ENCODE results near the gene MED8. TPM values are rescaled to one million over a fixed set of nuclear protein-coding genes. Genes with fewer than 3 reads are reported as not detected.

Gene MED8
- total RNA-seq, 1 donor from 2014 or later, result 23.6 TPM

- no peak overlapping the region for H3K4me3 Mint-ChIP-seq
- no peaks in the 10 kb centered on the region for H3K27me3 ChIP-seq
- H3K9me3 ChIP-seq (ENCODE audit: low read depth), result no peaks in the 10 kb centered on the region
- peaks cover 19% of the 10 kb centered on the region for H3K36me3 Mint-ChIP-seq
- no peak overlapping the region for H3K4me2 ChIP-seq
- no peaks in the 10 kb centered on the region for H3K9me3 Mint-ChIP-seq
- H4K20me1 ChIP-seq (ENCODE audit: low read depth), result no peaks in the 10 kb centered on the region
- peaks cover 6% of the 10 kb centered on the region for H3K27me3 Mint-ChIP-seq (ENCODE audit: insufficient read depth, low read depth)
- no peaks in the 10 kb centered on the region for H3F3A ChIP-seq (ENCODE audit: low read depth)
- H3K4me1 ChIP-seq, result no peaks in the 10 kb centered on the region
- no peak overlapping the region for H3K27ac ChIP-seq
- H3K4me3 ChIP-seq, result no peak overlapping the region
- H3K79me2 ChIP-seq (ENCODE audit: low read depth), result no peaks in the 10 kb centered on the region
- no peaks in the 10 kb centered on the region for H3K36me3 ChIP-seq
- no peaks in the 10 kb centered on the region for H3K4me1 Mint-ChIP-seq
- H2AFZ ChIP-seq (replicated peaks), result no peak overlapping the region
- no peak for DNase-seq (ENCODE audit: low spot score)
- H3K9ac ChIP-seq, result no peak overlapping the region
- TF ChIP-seq EZH2phosphoT487 (IDR thresholded peaks at IDR 0.05) (no peak), EZH2 (IDR thresholded peaks at IDR 0.05) (no peak), CTCF (IDR thresholded peaks at IDR 0.05) (no peak)
- H3K27ac Mint-ChIP-seq, result no peak overlapping the region
Observed at GRCh38 chr1:43425045-43425444, 35.4 kb upstream of the MED8 start.

DNA sequence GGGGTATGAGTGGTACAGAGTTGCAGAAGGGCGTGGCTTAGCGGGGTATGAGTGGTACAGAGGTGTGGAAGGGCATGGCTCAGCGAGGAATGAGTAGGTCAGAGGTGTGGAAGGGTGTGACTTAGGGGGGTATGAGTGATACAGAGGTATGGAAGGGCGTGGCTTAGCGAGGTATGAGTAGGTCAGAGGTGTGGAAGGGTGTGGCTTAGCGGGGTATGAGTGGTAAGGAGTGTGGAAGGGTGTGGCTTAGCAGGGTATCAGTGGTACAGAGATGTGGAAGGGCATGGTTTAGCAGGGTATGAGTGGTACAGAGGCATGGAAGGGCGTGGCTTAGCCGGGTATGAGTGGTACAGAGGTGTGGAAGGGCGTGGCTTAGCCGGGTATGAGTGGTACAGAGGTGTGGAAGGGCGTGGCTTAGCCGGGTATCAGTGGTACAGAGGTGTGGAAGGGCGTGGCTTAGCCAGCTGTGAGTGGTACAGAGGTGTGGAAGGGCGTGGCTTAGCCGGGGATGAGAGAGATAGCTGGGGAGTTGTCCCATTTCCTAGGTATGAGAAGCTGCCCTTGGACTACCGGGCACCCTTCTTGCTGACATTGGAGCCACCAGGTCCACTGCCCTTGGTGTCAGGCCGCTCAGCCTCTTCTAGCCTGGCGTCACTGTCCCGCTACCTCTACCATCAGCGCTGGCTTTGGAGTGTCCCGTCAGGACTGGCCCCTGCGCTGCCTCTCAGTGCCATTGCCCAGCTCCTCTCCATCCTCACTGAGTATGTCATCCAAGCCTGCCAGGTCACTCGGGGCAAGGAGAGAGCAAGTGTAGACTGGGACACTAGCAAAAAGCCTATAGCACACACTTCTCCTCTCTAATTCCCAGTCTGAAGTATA lies 34.3 kb upstream of the MED8 start:
- no peaks in the 10 kb centered on the region for H3K79me2 ChIP-seq (ENCODE audit: low read depth)
- no peaks in the 10 kb centered on the region for H3K9me3 ChIP-seq (ENCODE audit: low read depth)
- TF ChIP-seq EZH2 (IDR thresholded peaks at IDR 0.05), result no peak
- TF ChIP-seq CTCF (IDR thresholded peaks at IDR 0.05), result no peak
- TF ChIP-seq EZH2phosphoT487 (IDR thresholded peaks at IDR 0.05), result no peak
- H3K4me1 ChIP-seq, result no peaks in the 10 kb centered on the region
- H3K4me3 Mint-ChIP-seq, result no peak overlapping the region
- H3K4me1 Mint-ChIP-seq, result no peaks in the 10 kb centered on the region
- no peak overlapping the region for H2AFZ ChIP-seq (replicated peaks)
- H3K4me3 ChIP-seq, result no peak overlapping the region
- no peak overlapping the region for H3K27ac Mint-ChIP-seq
- H3K4me2 ChIP-seq, result no peak overlapping the region
- no peaks in the 10 kb centered on the region for H3K27me3 ChIP-seq
- H3K9me3 Mint-ChIP-seq, result no peaks in the 10 kb centered on the region
- H3K36me3 ChIP-seq, result no peaks in the 10 kb centered on the region
- DNase-seq (ENCODE audit: low spot score), result no peak
- no peak overlapping the region for H3K9ac ChIP-seq
- no peak overlapping the region for H3K27ac ChIP-seq
- H3K27me3 Mint-ChIP-seq (ENCODE audit: insufficient read depth, low read depth), result peaks cover 6% of the 10 kb centered on the region
- no peaks in the 10 kb centered on the region for H4K20me1 ChIP-seq (ENCODE audit: low read depth)
- peaks cover 16% of the 10 kb centered on the region for H3K36me3 Mint-ChIP-seq
- H3F3A ChIP-seq (ENCODE audit: low read depth), result no peaks in the 10 kb centered on the region

DNA sequence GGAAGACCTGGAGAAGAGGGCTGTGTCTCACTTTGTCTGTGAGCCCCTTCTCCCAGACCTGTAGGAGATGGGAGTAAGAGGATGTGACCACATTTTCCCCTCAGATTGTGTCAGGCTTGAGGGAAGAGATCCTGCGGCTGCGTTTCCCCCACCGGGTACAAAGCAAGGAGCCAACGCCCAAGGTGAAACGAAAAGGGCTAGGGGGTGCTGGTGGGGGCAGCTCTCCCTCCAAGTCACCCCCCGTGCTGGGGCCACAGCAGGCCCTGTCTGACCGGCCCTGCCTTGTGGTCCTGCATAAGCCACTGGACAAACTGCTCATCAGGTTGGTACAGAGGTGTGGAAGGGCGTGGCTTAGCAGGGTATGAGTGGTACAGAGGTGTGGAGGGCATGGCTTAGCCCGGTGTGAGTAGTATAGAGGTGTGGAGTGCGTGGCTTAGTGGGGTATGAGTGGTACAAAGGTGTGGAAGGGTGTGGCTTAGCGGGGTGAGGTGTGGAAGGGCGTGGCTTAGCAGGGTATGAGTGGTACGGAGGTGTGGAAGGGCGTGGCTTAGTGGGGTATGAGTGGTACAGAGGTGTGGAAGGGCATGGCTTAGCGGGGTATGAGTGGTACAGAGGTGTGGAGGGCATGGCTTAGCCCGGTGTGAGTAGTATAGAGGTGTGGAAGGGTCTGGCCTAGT lies 33.5 kb upstream of the MED8 start:
- TF ChIP-seq EZH2phosphoT487 (IDR thresholded peaks at IDR 0.05) (no peak), EZH2 (IDR thresholded peaks at IDR 0.05) (no peak), CTCF (IDR thresholded peaks at IDR 0.05) (no peak)
- H2AFZ ChIP-seq (replicated peaks), result no peak overlapping the region
- H3K27me3 ChIP-seq, result no peaks in the 10 kb centered on the region
- H3K9me3 ChIP-seq (ENCODE audit: low read depth), result no peaks in the 10 kb centered on the region
- no peak overlapping the region for H3K27ac Mint-ChIP-seq
- H3F3A ChIP-seq (ENCODE audit: low read depth), result no peaks in the 10 kb centered on the region
- no peaks in the 10 kb centered on the region for H3K36me3 ChIP-seq
- H3K4me3 ChIP-seq, result no peak overlapping the region
- H3K9me3 Mint-ChIP-seq, result no peaks in the 10 kb centered on the region
- peaks cover 6% of the 10 kb centered on the region for H3K27me3 Mint-ChIP-seq (ENCODE audit: insufficient read depth, low read depth)
- no peak overlapping the region for H3K9ac ChIP-seq
- no peak overlapping the region for H3K4me3 Mint-ChIP-seq
- no peaks in the 10 kb centered on the region for H4K20me1 ChIP-seq (ENCODE audit: low read depth)
- DNase-seq (ENCODE audit: low spot score), result no peak
- H3K27ac ChIP-seq, result no peak overlapping the region
- no peaks in the 10 kb centered on the region for H3K4me1 ChIP-seq
- H3K4me2 ChIP-seq, result no peak overlapping the region
- no peaks in the 10 kb centered on the region for H3K79me2 ChIP-seq (ENCODE audit: low read depth)
- H3K4me1 Mint-ChIP-seq, result no peaks in the 10 kb centered on the region
- H3K36me3 Mint-ChIP-seq, result peaks cover 12% of the 10 kb centered on the region

All from neural progenitor cell (in vitro differentiated cells).